Measurements from ENCODE around the gene OGA. TPM values are rescaled to one million over a fixed set of nuclear protein-coding genes. Genes with fewer than 3 reads are reported as not detected.

Gene OGA
- total and polyA plus RNA-seq, 2 donors (not counting 3 experiments of a cell fraction or from before 2014, with no cell fraction given): 30.8 to 118 TPM

GRCh38 chr10:101777619-101778145 is 40.6 kb downstream of the OGA start:
- Histone ChIP-seq H3K79me2 (ENCODE audit: control insufficient read depth, insufficient read depth, low read length) (peaks cover 4% of the 10 kb centered on the region), H3K27ac (ENCODE audit: insufficient read depth, low read depth, low read length) (no peak overlapping the region), H3K9ac (replicated peaks; ENCODE audit: extremely low read depth, insufficient read depth, low read length) (no peak overlapping the region), H3K4me3 (replicated peaks in 1 of 3; ENCODE audit: insufficient read depth in 1 of 3, low read depth in 1 of 3, low read length in 3 of 3) (no peak overlapping the region), H2AFZ (ENCODE audit: low read depth, low read length) (no peak overlapping the region), H3K36me3 (ENCODE audit: control insufficient read depth in 2 of 2, extremely low read depth in 1 of 2, insufficient read depth in 2 of 2, low read length in 2 of 2) (no peaks in the 10 kb centered on the region), H3K4me1 (ENCODE audit: control insufficient read depth, extremely low read depth, insufficient read depth, low read length) (peaks cover 18% of the 10 kb centered on the region), H3K27me3 (ENCODE audit: control insufficient read depth in 2 of 2, insufficient read depth in 2 of 2, low read length in 2 of 2) (peaks cover 41 to 53% of the 10 kb centered on the region in 2 experiments), H4K20me1 (replicated peaks; ENCODE audit: control insufficient read depth, extremely low read depth, insufficient read depth, low read length) (no peaks in the 10 kb centered on the region), H3K4me2 (ENCODE audit: insufficient read depth, low read length) (no peak overlapping the region), H3K9me1 (replicated peaks; ENCODE audit: control insufficient read depth, extremely low read depth, insufficient read depth, low read length) (no peaks in the 10 kb centered on the region), H3K9me3 (replicated peaks; ENCODE audit: control insufficient read depth, insufficient read depth, low read length) (no peaks in the 10 kb centered on the region)
- no TSS peak for BruUV-seq (replicated peaks)
- no peak for TF ChIP-seq GATA2 (IDR thresholded peaks at IDR 0.05; ENCODE audit: insufficient read depth, insufficient read length, low read depth, low read length)
- no peak for TF ChIP-seq CTCF (IDR thresholded peaks at IDR 0.05; ENCODE audit: extremely low read depth in 1 of 2, insufficient read depth in 1 of 2, low read depth in 1 of 2, low read length in 2 of 2)
- no peak for TF ChIP-seq EZH2 (IDR thresholded peaks at IDR 0.05; ENCODE audit: borderline replicate concordance, low read depth, low read length, severe bottlenecking)
- TF ChIP-seq FOS (IDR thresholded peaks at IDR 0.05; ENCODE audit: borderline replicate concordance, insufficient read depth, low read length): no peak
- TF ChIP-seq POLR2AphosphoS5 (IDR thresholded peaks at IDR 0.05; ENCODE audit: insufficient read depth, low read depth, low read length): no peak
- TF ChIP-seq JUN (IDR thresholded peaks at IDR 0.05; ENCODE audit: borderline replicate concordance, insufficient read depth, insufficient read length, low read depth): no peak
- no peak for TF ChIP-seq MYC (IDR thresholded peaks at IDR 0.05; ENCODE audit: low read depth, low read length)
- TF ChIP-seq POLR2A (IDR thresholded peaks at IDR 0.05; ENCODE audit: low read depth, low read length): no peak
- TF ChIP-seq MAX (IDR thresholded peaks at IDR 0.05; ENCODE audit: insufficient read depth, insufficient read length): no peak
- ChIA-PET CTCF (no interaction called here), POLR2A (no interaction called here)
- FAIRE-seq (no peak), DNase-seq (ENCODE audit: low read depth, low spot score) (no peak)
- intact Hi-C loops (cut with micrococcal nuclease): no loop called here
- dilution Hi-C loops (cut with MboI; ENCODE audit: extremely low pct_ligation_motif_present, low sequenced_read_pairs): no loop called here
